Endothelial cell (in vitro differentiated cells): ENCODE results near the gene PES1. TPM values are rescaled to one million over a fixed set of nuclear protein-coding genes. Genes with fewer than 3 reads are reported as not detected.
"Not testable (repeated sequence)": the region's sequence is repeated elsewhere in the genome, so short reads cannot be mapped to it uniquely, and the experiment has no call there.

Experiments used
- DNase-seq: peaks from one replicate; pipeline ENCODE4 v3.0.0; 2021; ENCODE audit warnings: low spot score
- H3K27ac Mint-ChIP-seq: one replicate; pipeline ENCODE4 v1.8.0; 2021; ENCODE audit warnings: mixed read lengths, inconsistent platforms; ENCODE audit not compliant: unreplicated experiment
- H3K27me3 Mint-ChIP-seq: one replicate; pipeline ENCODE4 v1.8.0; 2021; ENCODE audit warnings: mild to moderate bottlenecking, moderate library complexity, mixed read lengths, inconsistent platforms; ENCODE audit not compliant: unreplicated experiment
- H3K36me3 Mint-ChIP-seq: one replicate; pipeline ENCODE4 v1.8.0; 2021; ENCODE audit warnings: mild to moderate bottlenecking, low read depth, mixed read lengths, inconsistent platforms; ENCODE audit not compliant: unreplicated experiment
- H3K4me1 Mint-ChIP-seq: one replicate; pipeline ENCODE4 v1.8.0; 2021; ENCODE audit warnings: mild to moderate bottlenecking, mixed read lengths, inconsistent platforms; ENCODE audit not compliant: unreplicated experiment
- H3K4me3 Mint-ChIP-seq: one replicate; pipeline ENCODE4 v1.8.0; 2021; ENCODE audit warnings: mild to moderate bottlenecking, mixed read lengths, inconsistent platforms; ENCODE audit not compliant: unreplicated experiment
- H3K9me3 Mint-ChIP-seq: one replicate; pipeline ENCODE4 v1.8.0; 2021; ENCODE audit warnings: mixed read lengths, inconsistent platforms; ENCODE audit not compliant: unreplicated experiment
- total RNA-seq: library from RNA; stranded (reverse); fragmentation: NEBNext Ultra II Directional; extraction: Animal tissue kit (Norgen Biotek cat#: 25700); gene quantifications from one replicate; pipeline ENCODE4 v1.2.1, GENCODE V29; 2021; ENCODE audit not compliant: unreplicated experiment
- TF ChIP-seq, protein P1 (sequence below): fragments of 200-600 bp; sonication (generic); IDR thresholded peaks from one replicate; pipeline ENCODE4 v1.5.0; 2021; ENCODE audit warnings: antibody characterized with exemption; ENCODE audit not compliant: unreplicated experiment

Gene PES1
- total RNA-seq, 1 donor from 2014 or later: 84.0 TPM

DNA sequence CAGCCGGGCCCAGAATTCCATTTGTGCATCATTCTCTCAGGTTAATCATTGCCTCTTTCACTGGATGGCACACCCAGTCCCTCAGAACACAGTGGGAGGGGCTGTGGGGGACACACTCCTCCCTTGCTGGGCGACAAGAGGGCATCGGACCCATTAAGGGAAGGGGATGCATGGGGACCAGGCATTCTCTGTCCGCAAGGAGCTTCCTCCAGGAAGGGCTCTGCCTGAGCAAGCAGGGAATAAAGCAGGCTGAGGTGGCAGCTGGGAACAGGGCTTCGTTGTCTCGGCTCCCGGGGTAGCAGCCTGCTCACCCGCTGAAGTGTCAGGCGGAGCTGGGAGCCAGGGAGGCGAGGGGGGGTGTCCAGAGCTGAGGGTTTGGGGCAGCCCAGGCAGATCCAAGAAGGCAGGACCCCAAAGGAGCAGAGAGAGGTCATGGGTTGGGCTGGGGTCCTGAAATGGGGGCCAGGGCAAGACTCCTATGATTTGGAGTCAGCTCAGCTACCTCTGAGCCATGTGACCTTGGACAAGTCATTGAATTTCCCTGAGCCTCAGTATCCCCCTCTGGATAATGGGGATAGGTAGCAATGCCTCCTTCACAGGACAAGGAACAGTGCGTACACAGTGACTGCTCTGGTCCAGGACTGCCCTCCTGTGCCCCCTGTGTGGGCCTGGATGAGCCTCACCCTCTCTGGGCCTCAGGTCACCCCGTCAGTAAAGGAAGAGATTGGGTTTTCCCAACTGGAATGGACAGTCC, 18.7 kb downstream of the PES1 start:
- no peaks in the 10 kb centered on the region for H3K4me1 Mint-ChIP-seq
- DNase-seq: no peak
- TF ChIP-seq, protein P1, sequence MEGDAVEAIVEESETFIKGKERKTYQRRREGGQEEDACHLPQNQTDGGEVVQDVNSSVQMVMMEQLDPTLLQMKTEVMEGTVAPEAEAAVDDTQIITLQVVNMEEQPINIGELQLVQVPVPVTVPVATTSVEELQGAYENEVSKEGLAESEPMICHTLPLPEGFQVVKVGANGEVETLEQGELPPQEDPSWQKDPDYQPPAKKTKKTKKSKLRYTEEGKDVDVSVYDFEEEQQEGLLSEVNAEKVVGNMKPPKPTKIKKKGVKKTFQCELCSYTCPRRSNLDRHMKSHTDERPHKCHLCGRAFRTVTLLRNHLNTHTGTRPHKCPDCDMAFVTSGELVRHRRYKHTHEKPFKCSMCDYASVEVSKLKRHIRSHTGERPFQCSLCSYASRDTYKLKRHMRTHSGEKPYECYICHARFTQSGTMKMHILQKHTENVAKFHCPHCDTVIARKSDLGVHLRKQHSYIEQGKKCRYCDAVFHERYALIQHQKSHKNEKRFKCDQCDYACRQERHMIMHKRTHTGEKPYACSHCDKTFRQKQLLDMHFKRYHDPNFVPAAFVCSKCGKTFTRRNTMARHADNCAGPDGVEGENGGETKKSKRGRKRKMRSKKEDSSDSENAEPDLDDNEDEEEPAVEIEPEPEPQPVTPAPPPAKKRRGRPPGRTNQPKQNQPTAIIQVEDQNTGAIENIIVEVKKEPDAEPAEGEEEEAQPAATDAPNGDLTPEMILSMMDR: no peak
- H3K27ac Mint-ChIP-seq: no peak overlapping the region
- peaks cover 9% of the 10 kb centered on the region for H3K27me3 Mint-ChIP-seq
- peaks cover 11% of the 10 kb centered on the region for H3K36me3 Mint-ChIP-seq
- no peak overlapping the region for H3K4me3 Mint-ChIP-seq
- H3K9me3 Mint-ChIP-seq: no peaks in the 10 kb centered on the region

DNA sequence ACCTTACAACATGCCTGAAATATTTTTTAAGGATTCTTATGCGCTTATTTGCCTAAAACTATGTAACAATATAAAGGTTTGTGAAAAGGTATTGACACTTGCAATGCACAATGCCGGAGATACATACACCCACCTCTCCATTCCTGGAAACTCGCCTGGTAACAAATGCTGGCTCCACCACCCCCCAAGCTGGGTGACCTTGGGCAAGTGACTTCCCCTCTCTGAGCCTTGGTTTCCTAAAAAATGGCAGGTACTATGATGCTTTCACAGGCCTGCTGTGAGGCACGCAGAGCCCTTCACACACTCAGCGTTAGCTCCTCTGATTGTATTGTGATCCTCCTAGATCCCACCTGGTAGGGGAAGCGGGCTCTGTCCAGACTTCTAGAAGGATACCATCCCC, 19.5 kb downstream of the PES1 start:
- H3K27ac Mint-ChIP-seq: no peak overlapping the region
- H3K36me3 Mint-ChIP-seq: peaks cover 8% of the 10 kb centered on the region
- no peak for DNase-seq
- no peaks in the 10 kb centered on the region for H3K4me1 Mint-ChIP-seq
- no peak overlapping the region for H3K4me3 Mint-ChIP-seq
- peaks cover 6% of the 10 kb centered on the region for H3K27me3 Mint-ChIP-seq
- no peaks in the 10 kb centered on the region for H3K9me3 Mint-ChIP-seq
- TF ChIP-seq, protein P1: no peak

DNA sequence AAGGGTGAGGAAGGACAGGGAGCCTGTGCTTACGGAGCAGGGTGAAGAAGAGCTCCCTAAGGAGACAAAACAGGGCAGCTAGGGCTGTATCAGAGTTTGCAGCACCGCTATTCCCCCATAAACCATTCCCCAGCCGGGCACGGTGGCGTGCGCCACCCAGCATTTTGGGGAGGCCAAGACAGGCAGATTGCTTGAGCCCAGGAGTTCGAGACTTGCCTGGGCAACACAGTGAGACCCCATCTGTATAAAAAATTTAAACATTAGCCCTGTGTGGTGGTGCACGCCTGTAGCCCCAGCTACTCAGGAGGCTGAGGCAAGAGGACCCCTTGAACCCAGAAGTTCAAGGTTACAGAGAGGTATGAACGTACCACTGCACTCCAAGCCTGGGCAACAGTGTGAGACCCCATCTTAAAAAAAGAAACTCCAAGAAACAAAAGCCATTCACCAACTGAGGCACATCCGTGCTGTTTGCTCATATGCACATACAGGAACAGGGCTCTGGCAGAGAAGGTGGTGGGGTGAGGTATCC, 22.0 kb downstream of the PES1 start:
- Mint-ChIP-seq H3K9me3 (no peaks in the 10 kb centered on the region), H3K4me3 (no peak overlapping the region), H3K27me3 (peaks cover 6% of the 10 kb centered on the region), H3K36me3 (no peaks in the 10 kb centered on the region), H3K4me1 (no peaks in the 10 kb centered on the region), H3K27ac (no peak overlapping the region)
- TF ChIP-seq, protein P1: no peak
- DNase-seq: no peak

DNA sequence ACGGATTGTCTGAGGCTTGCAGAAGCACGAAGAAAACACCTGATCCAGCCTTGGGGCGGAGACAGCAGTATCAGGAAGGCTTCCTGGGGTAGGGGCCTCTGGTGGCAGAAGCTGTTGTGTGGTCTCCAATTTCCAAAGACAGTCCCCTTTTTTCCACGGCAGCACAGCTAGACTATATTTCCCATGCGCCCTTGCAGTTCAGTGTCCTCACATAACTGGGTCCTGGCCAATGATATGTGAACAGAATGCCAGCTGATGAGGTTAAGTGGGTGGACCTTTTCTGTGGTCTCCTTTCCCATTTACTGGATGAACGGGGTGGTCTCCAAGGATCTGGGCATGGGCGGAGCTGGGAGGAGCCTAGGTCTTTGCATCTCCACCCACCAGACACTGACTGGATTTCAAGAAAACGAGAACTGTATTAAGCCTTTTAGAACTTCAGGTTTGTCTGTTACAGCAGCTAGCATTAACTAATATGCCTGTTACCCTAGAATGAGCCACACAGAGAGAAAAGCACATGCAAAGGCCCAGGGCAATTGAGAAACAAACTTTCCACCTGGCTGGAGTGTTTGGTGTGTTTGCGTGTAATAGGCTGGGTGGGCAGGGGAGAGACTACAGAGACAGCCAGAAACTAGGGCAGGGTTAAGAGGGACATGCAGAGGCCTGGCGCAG, 23.4 kb downstream of the PES1 start:
- Mint-ChIP-seq H3K27me3 (no peaks in the 10 kb centered on the region), H3K9me3 (no peaks in the 10 kb centered on the region), H3K4me1 (no peaks in the 10 kb centered on the region), H3K36me3 (no peaks in the 10 kb centered on the region), H3K27ac (no peak overlapping the region), H3K4me3 (no peak overlapping the region)
- DNase-seq: no peak
- TF ChIP-seq, protein P1: no peak

DNA sequence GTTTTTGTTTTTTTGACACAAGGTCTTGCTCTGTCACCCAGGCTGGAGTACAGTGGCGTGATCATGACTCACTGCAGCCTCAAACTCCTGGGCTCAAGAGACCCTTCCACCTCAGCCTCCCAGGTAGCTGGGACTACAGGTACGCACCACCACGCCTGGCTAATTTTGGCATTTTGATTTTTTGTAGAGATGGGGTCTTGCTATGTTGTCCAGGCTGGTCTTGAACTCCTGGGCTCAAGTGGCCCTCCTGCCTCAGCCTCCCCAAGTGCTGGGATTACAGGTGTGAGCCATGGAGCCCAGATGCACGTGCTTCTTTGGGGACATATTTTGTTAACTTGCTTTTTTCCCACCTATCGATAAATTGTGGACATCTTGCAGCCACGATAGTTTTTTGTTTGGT, 24.4 kb downstream of the PES1 start:
- not testable (repeated sequence) for H3K27ac Mint-ChIP-seq, H3K36me3 Mint-ChIP-seq, H3K9me3 Mint-ChIP-seq, H3K4me1 Mint-ChIP-seq, DNase-seq, H3K4me3 Mint-ChIP-seq, H3K27me3 Mint-ChIP-seq
